GM21367 (cell line): Measurements from ENCODE around the gene PTCD1.
"Not testable (repeated sequence)": the region's sequence is repeated elsewhere in the genome, so short reads cannot be mapped to it uniquely, and the experiment has no call there.

Experiments
- ATAC-seq: cut with Tn5 transposase; IDR thresholded peaks from one replicate; pipeline ENCODE4 v1.9.1; 2021; ENCODE audit not compliant: unreplicated experiment

The PTCD1 gene

GRCh38 chr7:99390941-99391602 lies 47.5 kb downstream of the PTCD1 start:
- no peak for ATAC-seq

- no peak for ATAC-seq
Measured at GRCh38 chr7:99389772-99390171, 48.8 kb downstream of the PTCD1 start.

GRCh38 chr7:99387912-99388311 lies 50.7 kb downstream of the PTCD1 start:
- no peak for ATAC-seq

GRCh38 chr7:99387239-99387635 lies 51.4 kb downstream of the PTCD1 start:
- not testable (repeated sequence) for ATAC-seq

- no peak for ATAC-seq
Measured at GRCh38 chr7:99386584-99387238, 51.9 kb downstream of the PTCD1 start.

- no peak for ATAC-seq
Measured at GRCh38 chr7:99385564-99385963, 53.0 kb downstream of the PTCD1 start.

GRCh38 chr7:99384523-99384922 lies 54.1 kb downstream of the PTCD1 start:
- ATAC-seq = no peak

GRCh38 chr7:99383791-99384370 lies 54.7 kb downstream of the PTCD1 start:
- no peak for ATAC-seq

GRCh38 chr7:99383203-99383602 lies 55.4 kb downstream of the PTCD1 start:
- no peak for ATAC-seq

GRCh38 chr7:99381664-99382075 lies 56.9 kb downstream of the PTCD1 start:
- ATAC-seq = no peak

- peak; percentile 77 for ATAC-seq
Measured at GRCh38 chr7:99380823-99381663, 57.6 kb downstream of the PTCD1 start.

GRCh38 chr7:99380032-99380822 lies 58.4 kb downstream of the PTCD1 start:
- ATAC-seq = peak; percentile 35

- ATAC-seq = not testable (repeated sequence)
Measured at GRCh38 chr7:99379693-99380031, 58.9 kb downstream of the PTCD1 start.

- ATAC-seq = no peak
Measured at GRCh38 chr7:99379043-99379577, 59.5 kb downstream of the PTCD1 start.

GRCh38 chr7:99375070-99375807 lies 63.4 kb downstream of the PTCD1 start:
- peak; percentile 41 for ATAC-seq

GRCh38 chr7:99374111-99375064 lies 64.2 kb downstream of the PTCD1 start, which contains the start of gene ARPC1B:
Gene ARPC1B (plus strand): TSS chr7:99374730. CDS start chr7:99385715, 10,985 bp downstream.
- ATAC-seq = peak; percentile 42

- ATAC-seq = no peak
Measured at GRCh38 chr7:99373091-99374066, 65.2 kb downstream of the PTCD1 start.
